SK-N-MC (cell line): Measurements from ENCODE around the gene MEIS2.

ENCODE experiments used
- DNase-seq: peaks from one replicate; pipeline ENCODE4 v3.0.0-alpha.2; 2011; ENCODE audit warnings: low read depth, low spot score
- H3K27ac ChIP-seq: fragments of 200-600 bp; sonication (generic); 2 replicates; pipeline ENCODE4 v1.5.1; 2016; ENCODE audit warnings: mixed run types
- H3K36me3 ChIP-seq: fragments of 200-600 bp; sonication (generic); 2 replicates; pipeline ENCODE4 v1.6.1; 2017; ENCODE audit warnings: antibody characterized with exemption, low read length, mixed read lengths; ENCODE audit not compliant: insufficient read depth
- H3K4me3 ChIP-seq: fragments of 200-600 bp; sonication (generic); 2 replicates; pipeline ENCODE4 v1.5.1; 2016
- H3K9ac ChIP-seq: fragments of 200-600 bp; sonication (generic); 2 replicates; pipeline ENCODE4 v1.8.0; 2017; ENCODE audit warnings: mixed run types, mixed read lengths; ENCODE audit not compliant: insufficient read length
- H3K9me3 ChIP-seq: fragments of 200-600 bp; sonication (generic); 2 replicates; pipeline ENCODE4 v1.6.1; 2017; ENCODE audit warnings: low read depth, mild to moderate bottlenecking, antibody characterized with exemption, low read length, moderate library complexity, mixed read lengths
- EZH2 ChIP-seq: fragments of 200-600 bp; sonication (generic); IDR thresholded peaks from one replicate; pipeline ENCODE4 v1.6.1; 2017; ENCODE audit warnings: antibody characterized with exemption
- FOXP2 ChIP-seq: optimal IDR thresholded peaks from 2 replicates; pipeline ENCODE3; 2011; ENCODE audit warnings: mild to moderate bottlenecking, moderate library complexity; ENCODE audit not compliant: insufficient read depth; ENCODE audit errors: extremely low read length, control extremely low read depth
- POLR2AphosphoS5 ChIP-seq: IDR thresholded peaks from 2 replicates; pipeline ENCODE4 v1.6.1; 2012; ENCODE audit warnings: mild to moderate bottlenecking, low read depth, low read length, borderline replicate concordance

MEIS2 gene

GRCh38 chr15:36960179-36960946 lies 140.0 kb downstream of the MEIS2 start:
- DNase-seq, result no peak
- H3K9me3 ChIP-seq, result no peaks in the 10 kb centered on the region
- H3K27ac ChIP-seq, result no peak overlapping the region

GRCh38 chr15:36959746-36960145 lies 140.6 kb downstream of the MEIS2 start:
- TF ChIP-seq POLR2AphosphoS5 (no peak), FOXP2 (no peak), EZH2 (no peak)
- Histone ChIP-seq H3K9me3 (no peaks in the 10 kb centered on the region), H3K4me3 (no peak overlapping the region), H3K27ac (no peak overlapping the region), H3K9ac (no peak overlapping the region), H3K36me3 (no peaks in the 10 kb centered on the region)
- no peak for DNase-seq

More at GRCh38 chr15:36960179-36960946, 140.0 kb downstream of the MEIS2 start:
- TF ChIP-seq POLR2AphosphoS5 (no peak), EZH2 (no peak), FOXP2 (no peak)
- Histone ChIP-seq H3K9ac (no peak overlapping the region), H3K4me3 (no peak overlapping the region), H3K36me3 (no peaks in the 10 kb centered on the region)

- Histone ChIP-seq H3K36me3 (no peaks in the 10 kb centered on the region), H3K9me3 (no peaks in the 10 kb centered on the region), H3K9ac (no peak overlapping the region), H3K4me3 (no peak overlapping the region), H3K27ac (no peak overlapping the region)
- no peak for TF ChIP-seq EZH2
- TF ChIP-seq FOXP2, result no peak
- no peak for TF ChIP-seq POLR2AphosphoS5
- no peak for DNase-seq
Observed at GRCh38 chr15:36958606-36959005, 141.7 kb downstream of the MEIS2 start.

DNA sequence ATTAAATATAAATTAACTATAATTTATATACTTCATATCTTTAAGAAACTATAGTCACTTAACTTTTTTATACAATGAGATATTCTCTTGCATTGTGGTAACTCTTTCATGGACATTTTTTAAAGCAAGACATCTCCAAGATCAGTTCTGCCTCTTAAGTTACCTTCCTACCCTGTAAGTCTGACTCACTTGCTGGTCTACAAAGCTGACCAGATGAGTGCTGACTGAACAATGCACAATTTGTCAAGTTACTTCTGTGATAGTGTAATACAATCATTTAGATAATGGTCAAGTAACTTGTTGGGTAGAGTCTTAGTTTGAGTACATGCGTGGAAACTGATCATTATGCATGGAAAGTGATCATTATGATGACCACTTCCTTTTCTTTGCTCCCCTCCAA lies 145.9 kb downstream of the MEIS2 start:
- no peak for DNase-seq
- TF ChIP-seq EZH2, result no peak
- TF ChIP-seq POLR2AphosphoS5, result no peak
- TF ChIP-seq FOXP2, result no peak
- Histone ChIP-seq H3K9ac (no peak overlapping the region), H3K36me3 (no peaks in the 10 kb centered on the region), H3K27ac (no peak overlapping the region), H3K4me3 (no peak overlapping the region), H3K9me3 (no peaks in the 10 kb centered on the region)

DNA sequence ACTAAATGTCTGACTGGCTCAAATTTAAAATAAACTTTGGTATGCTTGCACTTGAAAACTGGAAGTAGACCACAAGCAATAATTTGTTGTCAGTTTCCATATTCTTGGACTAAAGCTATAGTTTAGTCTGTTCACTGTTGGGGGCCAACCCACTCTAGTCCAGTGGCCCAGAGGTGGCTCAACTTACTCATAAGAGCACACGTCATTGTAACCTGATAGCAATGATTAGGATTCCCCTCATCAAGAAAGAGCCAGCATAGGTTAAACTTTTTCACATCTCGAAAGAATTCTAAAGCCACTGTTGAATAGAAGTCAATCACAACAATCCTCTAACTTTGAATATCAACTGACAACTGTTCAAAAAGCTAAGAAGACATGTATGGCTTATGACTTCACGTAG lies 147.0 kb downstream of the MEIS2 start:
- H3K9ac ChIP-seq, result no peak overlapping the region
- no peak for DNase-seq
- H3K27ac ChIP-seq, result no peak overlapping the region
- H3K9me3 ChIP-seq, result no peaks in the 10 kb centered on the region
- H3K4me3 ChIP-seq, result no peak overlapping the region
- H3K36me3 ChIP-seq, result no peaks in the 10 kb centered on the region
- TF ChIP-seq EZH2 (no peak), FOXP2 (no peak)

- Histone ChIP-seq H3K27ac (no peak overlapping the region), H3K9me3 (no peaks in the 10 kb centered on the region), H3K4me3 (no peak overlapping the region), H3K9ac (no peak overlapping the region), H3K36me3 (no peaks in the 10 kb centered on the region)
- TF ChIP-seq POLR2AphosphoS5 (no peak), FOXP2 (no peak), EZH2 (no peak)
- no peak for DNase-seq
Observed at GRCh38 chr15:36951731-36952247, 148.6 kb downstream of the MEIS2 start.

DNA sequence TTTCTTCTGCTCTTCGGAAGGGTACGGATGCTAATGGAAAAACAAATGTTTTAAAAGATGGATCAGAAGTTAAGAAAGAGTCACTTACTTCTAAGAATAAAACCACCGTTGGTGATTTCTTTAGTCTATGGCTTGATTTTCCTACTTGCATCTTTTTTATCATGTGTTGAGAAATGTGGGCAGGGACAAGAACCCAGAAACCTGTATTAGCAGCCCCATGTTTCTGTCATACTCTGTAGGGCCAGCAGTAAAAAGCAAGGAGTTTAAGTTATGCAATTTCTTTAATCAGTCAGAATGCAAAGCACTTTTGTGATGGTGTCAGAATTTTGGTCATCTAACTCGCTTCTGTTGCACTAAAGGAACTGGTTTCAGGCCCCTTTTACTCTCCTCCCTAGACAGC lies 150.0 kb downstream of the MEIS2 start:
- no peaks in the 10 kb centered on the region for H3K9me3 ChIP-seq
- no peak overlapping the region for H3K9ac ChIP-seq
- no peak overlapping the region for H3K27ac ChIP-seq
- H3K4me3 ChIP-seq, result no peak overlapping the region
- no peaks in the 10 kb centered on the region for H3K36me3 ChIP-seq
- DNase-seq, result no peak
- no peak for TF ChIP-seq FOXP2
- no peak for TF ChIP-seq EZH2
- TF ChIP-seq POLR2AphosphoS5, result no peak

GRCh38 chr15:36948982-36949381 lies 151.4 kb downstream of the MEIS2 start:
- Histone ChIP-seq H3K27ac (no peak overlapping the region), H3K4me3 (no peak overlapping the region), H3K9me3 (no peaks in the 10 kb centered on the region), H3K36me3 (no peaks in the 10 kb centered on the region), H3K9ac (no peak overlapping the region)
- no peak for TF ChIP-seq FOXP2
- DNase-seq, result no peak

GRCh38 chr15:36947035-36947719 lies 153.2 kb downstream of the MEIS2 start:
- Histone ChIP-seq H3K36me3 (no peaks in the 10 kb centered on the region), H3K9ac (no peak overlapping the region), H3K27ac (no peak overlapping the region), H3K9me3 (no peaks in the 10 kb centered on the region), H3K4me3 (no peak overlapping the region)
- no peak for DNase-seq
- no peak for TF ChIP-seq POLR2AphosphoS5
- no peak for TF ChIP-seq EZH2
- TF ChIP-seq FOXP2, result no peak
